GM10266 (cell line): ENCODE results near the gene FZR1.

ENCODE experiments used
- DNase-seq: peaks from one replicate; pipeline ENCODE4 v3.0.0; 2012; ENCODE audit errors: extremely low spot score
- CTCF ChIP-seq: IDR thresholded peaks from 2 replicates; pipeline ENCODE4 v1.5.1; 2012; ENCODE audit warnings: mild to moderate bottlenecking, low read depth; ENCODE audit not compliant: control insufficient read depth, insufficient read depth; ENCODE audit errors: missing control alignments

The FZR1 gene

GRCh38 chr19:3547767-3548282 is 41.7 kb downstream of the FZR1 start:
- no peak for DNase-seq
- TF ChIP-seq CTCF: no peak

GRCh38 chr19:3548606-3549005 is 42.5 kb downstream of the FZR1 start:
- DNase-seq: no peak

GRCh38 chr19:3549816-3550215 is 43.7 kb downstream of the FZR1 start:
- DNase-seq: no peak
- no peak for TF ChIP-seq CTCF

More at GRCh38 chr19:3548606-3549005, 42.5 kb downstream of the FZR1 start:
- TF ChIP-seq CTCF: no peak

- TF ChIP-seq CTCF: no peak
- no peak for DNase-seq
Observed at GRCh38 chr19:3550947-3551791, 45.1 kb downstream of the FZR1 start.

- no peak for TF ChIP-seq CTCF
- DNase-seq: no peak
Observed at GRCh38 chr19:3551792-3552095, 45.6 kb downstream of the FZR1 start.

- no peak for TF ChIP-seq CTCF
- DNase-seq: no peak
Observed at GRCh38 chr19:3554254-3555083, 48.4 kb downstream of the FZR1 start.
